Mesendoderm (in vitro differentiated cells): Measurements from ENCODE around the gene HOXD4.

Source experiments
- DNase-seq: peaks from one replicate; pipeline ENCODE4 v3.0.0; 2013
- H2AK5ac ChIP-seq: 2 replicates; pipeline ENCODE4 v1.6.1; 2013; ENCODE audit warnings: low read length, inconsistent platforms
- H2BK120ac ChIP-seq: 2 replicates; pipeline ENCODE4 v1.6.1; 2013; ENCODE audit warnings: low read depth, mild to moderate bottlenecking, low read length, moderate library complexity, mixed read lengths
- H2BK15ac ChIP-seq: replicated peaks from 2 replicates; pipeline ENCODE4 v1.6.1; 2013; ENCODE audit warnings: low read depth, mild to moderate bottlenecking, moderate library complexity
- H2BK5ac ChIP-seq: 2 replicates; pipeline ENCODE4 v1.6.1; 2013; ENCODE audit warnings: low read length, inconsistent platforms
- H3K18ac ChIP-seq: 2 replicates; pipeline ENCODE4 v1.6.1; 2013; ENCODE audit warnings: mild to moderate bottlenecking, low read length, mixed read lengths
- H3K23ac ChIP-seq: one replicate; pipeline ENCODE4 v1.6.1; 2013; ENCODE audit warnings: low read length
- H3K27ac ChIP-seq: 2 replicates; pipeline ENCODE4 v1.5.1; 2013; ENCODE audit warnings: low read depth, mild to moderate bottlenecking, inconsistent platforms, low read length, moderate library complexity
- H3K27me3 ChIP-seq: 2 replicates; pipeline ENCODE4 v1.6.1; 2013; ENCODE audit warnings: low read length, control low read depth, mild to moderate bottlenecking, inconsistent platforms; ENCODE audit not compliant: insufficient read depth, poor library complexity
- H3K36me3 ChIP-seq: 2 replicates; pipeline ENCODE4 v1.6.1; 2013; ENCODE audit warnings: low read length, inconsistent platforms; ENCODE audit not compliant: control insufficient read depth, insufficient read depth
- H3K4ac ChIP-seq: one replicate; pipeline ENCODE4 v1.6.1; 2013; ENCODE audit warnings: low read depth, mild to moderate bottlenecking, low read length, moderate library complexity
- H3K4me1 ChIP-seq: 2 replicates; pipeline ENCODE4 v1.6.1; 2013; ENCODE audit warnings: low read depth, low read length, inconsistent platforms; ENCODE audit not compliant: control insufficient read depth
- H3K4me2 ChIP-seq: 2 replicates; pipeline ENCODE4 v1.6.1; 2013; ENCODE audit warnings: low read length
- H3K4me3 ChIP-seq: 2 replicates; pipeline ENCODE4 v1.5.1; 2013; ENCODE audit warnings: mild to moderate bottlenecking, low read length
- H3K56ac ChIP-seq: one replicate; pipeline ENCODE4 v1.6.1; 2013; ENCODE audit warnings: low read length
- H3K79me1 ChIP-seq: 2 replicates; pipeline ENCODE4 v1.6.1; 2013; ENCODE audit warnings: low read length, inconsistent platforms
- H3K79me2 ChIP-seq: 2 replicates; pipeline ENCODE4 v1.6.1; 2013; ENCODE audit warnings: mild to moderate bottlenecking, low read length; ENCODE audit not compliant: control insufficient read depth, insufficient read depth
- H3K9ac ChIP-seq: 2 replicates; pipeline ENCODE4 v1.6.1; 2013; ENCODE audit warnings: low read length, inconsistent platforms
- H4K5ac ChIP-seq: one replicate; pipeline ENCODE4 v1.6.1; 2013; ENCODE audit warnings: low read length
- H4K8ac ChIP-seq: one replicate; pipeline ENCODE4 v1.6.1; 2013; ENCODE audit warnings: low read depth, mild to moderate bottlenecking, control low read depth, low read length, moderate library complexity
- WGBS: extraction: QIAGEN DNeasy Blood & Tissue Kit; methylation state at CpG from one replicate; pipeline ENCODE4 v1.1.7; 2013; ENCODE audit warnings: low lambda C conversion rate, missing lambda C conversion rate; ENCODE audit not compliant: insufficient coverage; ENCODE audit errors: extremely low coverage; 5-methylcytosine and 5-hydroxymethylcytosine counted together

Gene HOXD4

GRCh38 chr2:176165370-176166050 is 14.2 kb downstream of the HOXD4 start:
- DNase-seq, result no peak
- Histone ChIP-seq H3K36me3 (no peaks in the 10 kb centered on the region), H4K8ac (no peak overlapping the region), H3K4me1 (no peaks in the 10 kb centered on the region), H3K18ac (no peak overlapping the region), H3K79me1 (no peaks in the 10 kb centered on the region), H3K23ac (no peak overlapping the region), H2BK15ac (no peak overlapping the region), H2AK5ac (no peak overlapping the region), H4K5ac (no peak overlapping the region), H3K4me3 (no peak overlapping the region), H3K79me2 (no peaks in the 10 kb centered on the region), H3K9ac (no peak overlapping the region), H3K4me2 (no peak overlapping the region), H3K56ac (no peak overlapping the region), H3K27ac (no peak overlapping the region), H2BK120ac (no peak overlapping the region), H3K4ac (no peak overlapping the region), H2BK5ac (no peak overlapping the region), H3K27me3 (peaks cover 82% of the 10 kb centered on the region)
- no CpG with 5 or more reads among the region's 26 CpGs for WGBS

GRCh38 chr2:176166272-176166671 is 14.9 kb downstream of the HOXD4 start:
- H4K8ac ChIP-seq, result no peak overlapping the region
- H2BK5ac ChIP-seq, result no peak overlapping the region
- DNase-seq, result no peak
- no peak overlapping the region for H3K4me3 ChIP-seq
- no peak overlapping the region for H2AK5ac ChIP-seq
- H4K5ac ChIP-seq, result no peak overlapping the region
- no peak overlapping the region for H3K9ac ChIP-seq
- H3K27ac ChIP-seq, result no peak overlapping the region
- WGBS, result no CpG with 5 or more reads among the region's 2 CpGs
- no peak overlapping the region for H2BK15ac ChIP-seq
- no peak overlapping the region for H3K56ac ChIP-seq
- no peak overlapping the region for H3K4me2 ChIP-seq
- no peaks in the 10 kb centered on the region for H3K79me1 ChIP-seq
- no peaks in the 10 kb centered on the region for H3K79me2 ChIP-seq
- no peak overlapping the region for H2BK120ac ChIP-seq
- no peaks in the 10 kb centered on the region for H3K4me1 ChIP-seq
- no peak overlapping the region for H3K18ac ChIP-seq
- H3K23ac ChIP-seq, result no peak overlapping the region
- H3K27me3 ChIP-seq, result peaks cover 81% of the 10 kb centered on the region
- no peak overlapping the region for H3K4ac ChIP-seq
- no peaks in the 10 kb centered on the region for H3K36me3 ChIP-seq

- H4K5ac ChIP-seq, result no peak overlapping the region
- no peaks in the 10 kb centered on the region for H3K79me2 ChIP-seq
- peaks cover 77% of the 10 kb centered on the region for H3K27me3 ChIP-seq
- no peak overlapping the region for H3K4ac ChIP-seq
- H3K27ac ChIP-seq, result no peak overlapping the region
- H2BK5ac ChIP-seq, result no peak overlapping the region
- no peak overlapping the region for H3K56ac ChIP-seq
- WGBS, result no CpG with 5 or more reads among the region's 1 CpG
- no peaks in the 10 kb centered on the region for H3K4me1 ChIP-seq
- no peaks in the 10 kb centered on the region for H3K36me3 ChIP-seq
- H3K79me1 ChIP-seq, result no peaks in the 10 kb centered on the region
- no peak overlapping the region for H2BK15ac ChIP-seq
- no peak overlapping the region for H3K4me2 ChIP-seq
- no peak overlapping the region for H2BK120ac ChIP-seq
- no peak overlapping the region for H3K9ac ChIP-seq
- H2AK5ac ChIP-seq, result no peak overlapping the region
- no peak for DNase-seq
- H4K8ac ChIP-seq, result no peak overlapping the region
- no peak overlapping the region for H3K18ac ChIP-seq
- H3K23ac ChIP-seq, result no peak overlapping the region
- H3K4me3 ChIP-seq, result no peak overlapping the region
Observed at GRCh38 chr2:176167398-176167797, 16.0 kb downstream of the HOXD4 start.

- no peak overlapping the region for H2BK120ac ChIP-seq
- no peak overlapping the region for H3K4me3 ChIP-seq
- H2BK5ac ChIP-seq, result no peak overlapping the region
- WGBS, result no CpG with 5 or more reads among the region's 5 CpGs
- H3K36me3 ChIP-seq, result no peaks in the 10 kb centered on the region
- H3K23ac ChIP-seq, result no peak overlapping the region
- H3K79me2 ChIP-seq, result no peaks in the 10 kb centered on the region
- H3K27ac ChIP-seq, result no peak overlapping the region
- H3K4ac ChIP-seq, result no peak overlapping the region
- H3K18ac ChIP-seq, result no peak overlapping the region
- no peak overlapping the region for H3K56ac ChIP-seq
- no peaks in the 10 kb centered on the region for H3K79me1 ChIP-seq
- H3K9ac ChIP-seq, result no peak overlapping the region
- no peak overlapping the region for H2AK5ac ChIP-seq
- no peaks in the 10 kb centered on the region for H3K4me1 ChIP-seq
- H4K8ac ChIP-seq, result no peak overlapping the region
- no peak overlapping the region for H3K4me2 ChIP-seq
- no peak for DNase-seq
- H2BK15ac ChIP-seq, result no peak overlapping the region
- H4K5ac ChIP-seq, result no peak overlapping the region
- peaks cover 73% of the 10 kb centered on the region for H3K27me3 ChIP-seq
Observed at GRCh38 chr2:176169181-176169580, 17.8 kb downstream of the HOXD4 start.

- Histone ChIP-seq H2AK5ac (no peak overlapping the region), H4K8ac (no peak overlapping the region), H3K79me1 (no peaks in the 10 kb centered on the region), H3K27ac (no peak overlapping the region), H2BK120ac (no peak overlapping the region), H3K27me3 (peaks cover 71% of the 10 kb centered on the region), H3K4me3 (no peak overlapping the region), H3K79me2 (no peaks in the 10 kb centered on the region), H3K4ac (no peak overlapping the region), H2BK15ac (no peak overlapping the region), H4K5ac (no peak overlapping the region), H3K36me3 (no peaks in the 10 kb centered on the region), H2BK5ac (no peak overlapping the region), H3K9ac (no peak overlapping the region), H3K4me2 (no peak overlapping the region), H3K23ac (no peak overlapping the region), H3K56ac (no peak overlapping the region), H3K4me1 (no peaks in the 10 kb centered on the region), H3K18ac (no peak overlapping the region)
- WGBS, result no CpG with 5 or more reads among the region's 2 CpGs
- DNase-seq, result no peak
Observed at GRCh38 chr2:176169711-176170110, 18.4 kb downstream of the HOXD4 start.
